Astrocyte of the spinal cord (primary cell): Measurements from ENCODE around the gene FXYD2.

ENCODE experiments used
- DNase-seq: peaks from one replicate; pipeline ENCODE4 v3.0.0; 2011; ENCODE audit warnings: low read depth, low spot score
- H3K4me3 ChIP-seq: 2 replicates; pipeline ENCODE4 v1.5.1; 2011; ENCODE audit warnings: low read depth, mild to moderate bottlenecking, low read length, moderate library complexity
- CTCF ChIP-seq: IDR thresholded peaks from 2 replicates; pipeline ENCODE4 v1.5.1; 2012; ENCODE audit warnings: low read depth, mild to moderate bottlenecking, low read length, inconsistent platforms
- in situ Hi-C: cut with HindIII; loops from 2 replicates; pipeline ENCODE4 v1.10.0; 2017; ENCODE audit warnings: low sequenced_read_pairs

FXYD2 gene

GRCh38 chr11:117796872-117797529 is 27.5 kb downstream of the FXYD2 start, which contains the start of gene DSCAML1:
DSCAML1 (minus strand) TSS chr11:117797216; CDS start chr11:117797079, 137 bp downstream.
- no peak within 1 kb of the TSS for H3K4me3 ChIP-seq
- in situ Hi-C loops: no loop called here
- TF ChIP-seq CTCF: no peak
- no peak for DNase-seq

DNA sequence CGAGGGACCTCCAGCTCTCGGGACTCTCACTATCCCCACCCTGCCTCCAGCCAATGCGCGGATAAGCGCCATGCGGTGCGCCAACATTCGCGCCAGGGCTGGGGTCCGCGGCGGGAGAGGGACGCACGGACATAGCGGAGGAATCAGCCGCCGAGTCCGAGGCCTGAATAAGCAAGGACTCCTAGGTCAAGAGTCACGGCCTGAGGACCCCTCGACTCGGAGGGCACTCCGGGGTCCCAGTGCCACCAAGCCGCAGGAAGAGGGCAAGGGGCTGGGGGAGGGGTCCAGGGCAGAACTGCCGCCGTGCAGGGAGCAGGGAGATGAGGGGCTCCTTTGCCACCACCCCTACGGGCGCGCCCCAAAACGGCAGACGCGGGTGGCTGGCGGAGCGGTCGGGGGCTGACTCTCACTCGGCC is 28.1 kb downstream of the FXYD2 start:
- in situ Hi-C loops: no loop called here
- no peak for DNase-seq
- no peak for TF ChIP-seq CTCF
- H3K4me3 ChIP-seq: no peak overlapping the region

DNA sequence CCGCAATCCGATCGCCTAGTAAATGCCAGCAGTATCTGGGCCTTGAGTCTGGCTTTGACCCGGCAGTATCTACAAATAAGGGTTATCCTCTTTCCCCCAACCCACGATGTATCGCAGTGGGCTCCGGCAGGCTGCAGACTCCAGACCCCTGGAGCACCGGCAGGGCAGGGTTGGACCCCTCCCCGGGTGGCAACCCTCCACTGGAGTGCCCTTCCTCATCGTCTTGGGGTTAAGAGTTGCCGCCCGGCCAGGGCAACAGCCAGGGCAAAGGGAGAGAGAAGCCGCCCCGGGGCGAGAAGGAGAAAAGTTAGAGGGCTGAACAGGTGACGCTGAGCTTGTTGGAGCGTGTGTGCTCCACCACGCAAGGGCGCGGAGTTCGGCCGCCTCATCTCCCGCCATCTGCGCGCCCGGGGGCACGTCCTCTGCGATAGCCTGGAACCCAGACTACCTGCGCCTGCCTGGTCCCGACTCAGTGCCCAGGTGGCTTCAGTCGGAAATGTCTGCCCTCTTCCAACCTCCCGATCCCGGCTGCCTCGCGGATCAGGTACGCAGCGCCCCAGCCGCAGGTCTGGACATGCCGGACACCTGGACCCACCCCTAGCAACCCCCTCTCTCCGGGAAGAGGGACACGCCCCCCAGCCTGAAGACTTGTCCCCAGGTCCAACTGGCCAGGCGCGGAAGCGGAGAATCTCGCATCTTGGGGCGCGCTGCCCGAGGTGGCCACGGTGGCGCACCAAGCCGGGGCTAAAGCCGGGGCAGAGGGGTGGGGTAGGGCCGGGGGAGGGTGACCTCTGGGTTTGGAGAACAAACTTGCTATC is 28.7 kb downstream of the FXYD2 start:
- in situ Hi-C loops: no loop called here
- no peak overlapping the region for H3K4me3 ChIP-seq
- DNase-seq: no peak
- no peak for TF ChIP-seq CTCF

DNA sequence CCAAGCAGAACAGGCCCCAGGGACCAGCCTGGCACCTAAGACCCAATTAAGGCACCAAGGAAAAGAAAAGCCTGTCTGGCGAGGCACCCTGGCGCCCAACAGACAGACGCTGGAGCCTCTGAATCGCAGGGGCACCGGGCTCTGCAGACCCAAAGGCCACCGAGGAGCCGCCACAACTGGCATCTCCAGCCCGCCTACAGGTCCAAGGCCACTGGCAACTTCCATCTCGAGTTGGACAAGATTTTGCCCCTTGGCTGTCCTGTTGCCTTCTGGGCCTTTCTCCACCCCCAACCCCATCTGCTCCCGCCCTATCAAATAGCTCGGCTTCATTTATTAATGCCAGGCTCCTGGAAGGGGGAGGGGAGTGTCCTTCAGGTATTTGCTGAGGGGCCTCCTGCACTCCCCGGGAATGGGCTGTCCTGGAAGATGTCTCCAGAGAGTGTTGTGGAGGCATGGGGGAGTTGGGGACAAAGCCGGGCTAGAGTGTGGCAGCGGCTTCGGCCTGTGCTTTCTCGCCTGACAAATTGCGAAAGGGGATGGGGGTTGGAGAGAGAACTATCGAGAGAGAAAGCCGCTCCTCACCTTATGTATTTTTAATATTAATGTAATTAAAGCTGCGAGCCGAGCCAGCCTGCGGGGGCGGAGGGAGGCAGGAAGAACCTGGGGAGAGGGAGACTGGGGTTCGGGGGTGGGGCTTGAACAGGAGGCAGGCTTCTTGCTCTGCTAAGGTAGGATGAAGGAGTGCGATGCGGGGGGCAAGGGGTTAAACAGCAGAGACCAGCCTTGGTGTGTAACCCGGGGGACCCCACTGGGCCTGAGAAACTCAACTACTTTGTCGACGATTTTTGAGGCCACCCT is 29.5 kb downstream of the FXYD2 start:
- in situ Hi-C loops: no loop called here
- no peak overlapping the region for H3K4me3 ChIP-seq
- no peak for DNase-seq
- no peak for TF ChIP-seq CTCF

- H3K4me3 ChIP-seq: no peak overlapping the region
- TF ChIP-seq CTCF: no peak
- in situ Hi-C loops: no loop called here
- no peak for DNase-seq
Observed at GRCh38 chr11:117794135-117794534, 30.4 kb downstream of the FXYD2 start.

DNA sequence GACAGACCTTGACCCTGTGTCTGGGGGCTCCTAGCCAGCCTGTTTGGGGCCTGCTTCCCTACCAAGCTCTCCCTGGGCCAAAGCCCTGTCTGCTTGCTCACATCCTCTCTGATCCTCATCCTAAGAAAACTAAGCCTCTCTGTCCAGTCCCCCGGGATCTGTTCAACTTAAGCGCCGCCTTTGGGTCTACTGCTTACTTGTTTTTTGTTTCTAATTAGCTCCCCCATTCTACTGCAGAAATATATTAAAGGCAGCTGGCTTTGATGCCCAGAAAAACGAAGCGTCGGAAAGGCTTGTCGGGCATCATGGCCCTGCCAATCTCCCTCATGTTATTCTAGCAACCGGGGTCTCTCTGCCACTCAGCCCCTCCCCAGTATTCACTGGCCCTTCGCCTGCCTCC is 31.0 kb downstream of the FXYD2 start:
- no peak for TF ChIP-seq CTCF
- H3K4me3 ChIP-seq: no peak overlapping the region
- DNase-seq: no peak
- in situ Hi-C loops: no loop called here
